ENCODE results near the gene NSUN7.
"Not testable (repeated sequence)": the region's sequence is repeated elsewhere in the genome, so short reads cannot be mapped to it uniquely, and the experiment has no call there.

Gene NSUN7, protein sequence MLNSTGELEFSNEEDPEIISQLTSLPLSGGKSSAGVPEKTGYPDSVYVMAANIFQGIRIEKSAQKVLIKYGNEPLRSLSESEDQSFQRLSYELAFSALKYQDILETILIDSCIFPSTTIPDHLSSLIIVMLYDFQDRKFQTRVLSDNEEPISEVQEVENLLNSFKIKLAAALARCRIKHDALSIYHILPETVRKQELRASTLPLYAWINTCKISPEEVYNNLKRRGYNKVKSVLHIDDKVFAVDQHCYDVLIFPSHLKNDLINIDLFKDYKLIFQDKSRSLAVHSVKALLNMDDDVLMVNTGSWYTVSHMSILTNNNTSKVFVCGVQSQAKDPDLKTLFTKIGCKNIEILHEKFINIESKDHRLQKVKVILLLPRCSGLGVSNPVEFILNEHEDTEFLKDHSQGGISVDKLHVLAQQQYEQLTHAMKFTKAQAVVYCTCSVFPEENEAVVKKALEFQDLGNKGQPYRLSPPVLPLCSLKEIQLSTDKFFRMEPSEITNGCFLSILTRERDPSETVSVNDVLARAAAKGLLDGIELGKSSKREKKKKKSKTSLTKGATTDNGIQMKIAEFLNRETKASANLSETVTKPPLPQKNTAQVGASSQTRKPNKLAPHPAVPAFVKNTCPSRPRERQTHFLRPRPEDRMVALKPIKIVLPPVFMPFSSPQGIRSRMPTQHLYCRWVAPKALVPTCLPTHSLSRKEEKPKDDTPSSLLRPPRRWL

DNA sequence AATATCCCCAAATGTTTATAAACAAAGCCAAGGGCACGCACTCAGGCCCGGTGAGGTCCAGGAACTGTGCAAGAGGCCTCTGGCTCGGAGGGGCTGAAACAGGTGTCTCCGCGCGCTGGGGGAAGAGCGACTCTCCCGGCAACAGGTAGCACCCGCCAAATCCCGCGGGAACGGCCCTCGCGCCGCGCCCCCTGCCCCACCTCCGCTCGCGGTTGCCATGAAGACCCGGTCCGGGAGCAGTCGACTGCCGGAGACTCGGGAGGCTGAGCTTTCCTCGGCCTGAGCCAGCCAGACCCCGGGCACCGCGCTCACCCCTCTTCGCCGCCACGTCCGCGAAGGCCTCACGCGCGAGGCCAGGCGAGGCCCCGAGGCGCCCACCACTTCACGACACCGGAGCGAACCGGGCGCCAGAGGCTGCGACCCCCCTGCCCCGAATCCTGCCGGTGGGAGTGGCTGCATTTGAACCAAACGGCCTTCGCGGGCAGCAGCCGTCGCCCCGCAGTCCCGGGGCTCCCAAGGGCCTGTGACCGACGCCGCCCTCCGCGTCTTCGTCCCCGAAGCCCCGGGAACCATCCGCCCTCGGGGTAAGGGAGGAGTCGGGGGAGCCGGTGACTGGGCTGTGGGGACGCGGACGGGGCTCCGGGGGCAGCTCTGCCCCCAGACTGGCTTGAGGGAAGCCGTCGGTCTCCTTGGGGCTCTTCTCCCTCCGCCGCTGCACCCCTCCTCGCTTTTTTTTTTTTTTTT, at the start of gene NSUN7:
Gene NSUN7, plus strand, starts transcription at position 239 of the 744 bp plus-strand sequence. CDS start 739 bp downstream, outside the sequence.
- DNase-seq (ENCODE audit: low read depth): peak; percentile 4

DNA sequence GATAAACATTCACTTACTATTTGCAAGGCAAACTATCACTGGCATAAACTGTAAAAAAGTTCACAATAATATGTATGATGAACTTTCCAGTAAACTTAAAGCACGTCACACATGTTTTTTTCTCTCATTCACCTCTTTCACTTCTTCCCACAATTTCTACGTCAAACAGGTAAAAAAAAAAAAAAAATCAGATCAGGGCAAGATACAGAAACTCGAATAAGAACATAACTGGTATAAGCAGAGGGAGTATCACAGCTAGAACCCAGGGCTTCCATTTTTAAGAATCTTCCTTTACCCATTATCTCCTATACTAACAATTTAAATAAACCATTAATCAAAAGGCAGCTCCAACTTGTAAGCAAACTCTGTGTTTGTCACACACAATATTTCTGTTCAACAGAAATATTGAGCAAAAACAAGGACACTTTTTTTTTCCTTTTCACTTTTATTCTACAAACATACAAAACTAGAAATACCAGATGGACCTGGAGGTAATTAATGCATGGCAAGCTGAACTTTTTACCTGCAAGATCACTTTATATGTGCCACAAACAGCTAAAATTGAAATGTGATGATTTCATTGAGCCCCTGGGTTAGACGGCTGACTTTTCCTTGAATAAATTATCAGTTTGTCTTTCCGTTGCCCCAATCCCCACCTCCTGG, 47.5 kb upstream of the NSUN7 start:
- DNase-seq (ENCODE audit: low read depth): no peak

DNA sequence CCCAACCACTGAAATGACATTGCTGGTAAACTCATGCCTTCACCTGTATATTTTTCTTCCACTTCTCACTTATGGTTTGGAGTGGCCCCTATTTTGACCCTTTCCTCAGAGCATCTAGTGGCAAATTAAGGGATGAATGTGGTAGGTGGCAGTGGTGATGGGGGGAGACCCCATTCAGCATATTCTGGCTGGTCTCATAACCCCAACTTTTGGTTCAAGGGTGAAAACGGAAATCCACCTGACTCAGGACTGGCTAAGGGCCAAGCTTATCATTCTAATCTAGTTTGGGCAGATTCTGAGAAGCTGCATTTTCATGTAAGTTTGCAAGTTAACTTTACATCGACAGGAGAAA, 47.0 kb upstream of the NSUN7 start:
- no peak for DNase-seq (ENCODE audit: low read depth)

GRCh38 chr4:40704073-40704472, 45.7 kb upstream of the NSUN7 start:
- DNase-seq (ENCODE audit: low read depth): no peak

DNA sequence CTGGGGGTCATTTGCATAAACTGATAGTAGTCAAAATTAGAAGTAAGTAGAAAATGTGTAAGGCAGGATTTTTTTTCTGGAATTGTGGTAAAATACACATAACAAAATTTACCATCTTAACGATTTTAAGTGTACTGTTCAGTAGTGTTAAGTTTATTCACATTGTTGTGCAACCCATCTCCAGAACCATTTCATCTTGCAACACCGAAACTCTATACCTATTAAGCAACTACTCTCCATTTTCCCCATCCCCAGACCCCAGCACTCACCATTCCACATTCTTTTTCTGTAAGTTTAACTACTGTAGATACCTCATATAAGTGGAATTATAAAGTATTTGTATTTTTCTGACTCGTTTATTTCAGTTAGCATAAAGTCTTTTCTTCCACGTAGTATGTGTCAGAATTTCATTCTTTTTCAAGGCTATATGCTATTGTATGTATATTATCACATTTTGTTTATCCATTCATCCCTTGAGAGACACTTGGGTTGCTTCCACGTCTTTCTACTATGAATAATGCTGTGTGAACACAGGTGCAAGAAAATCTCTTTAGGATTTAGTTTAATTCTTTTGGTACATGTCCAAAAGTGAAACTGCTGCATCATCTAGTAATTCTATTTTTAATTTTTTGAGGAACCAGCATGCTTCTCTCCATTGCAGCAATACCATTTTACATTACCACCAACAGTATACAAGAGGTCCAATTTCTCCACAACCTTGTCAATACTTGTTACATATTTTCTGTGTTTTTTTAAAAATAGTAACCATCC, 39.1 kb upstream of the NSUN7 start:
- DNase-seq (ENCODE audit: low read depth): no peak

DNA sequence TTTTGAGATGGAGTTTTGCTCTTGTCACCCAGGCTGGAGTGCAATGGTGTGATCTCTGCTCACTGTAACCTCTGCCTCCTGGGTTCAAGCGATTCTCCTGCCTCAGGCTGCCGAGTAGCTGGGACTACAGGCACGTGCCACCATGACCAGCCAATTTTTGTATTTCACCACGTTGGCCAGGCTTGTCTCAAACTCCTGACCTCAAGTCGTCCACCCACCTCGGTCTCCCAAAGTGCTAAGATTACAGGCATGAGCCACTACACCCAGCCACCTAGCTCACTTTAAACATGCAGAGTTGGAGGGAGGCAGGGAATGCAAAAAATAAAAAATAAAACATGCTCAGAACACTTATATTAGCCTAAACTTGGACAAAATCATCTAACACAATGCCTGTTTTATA, 36.8 kb upstream of the NSUN7 start:
- DNase-seq (ENCODE audit: low read depth): not testable (repeated sequence)

DNA sequence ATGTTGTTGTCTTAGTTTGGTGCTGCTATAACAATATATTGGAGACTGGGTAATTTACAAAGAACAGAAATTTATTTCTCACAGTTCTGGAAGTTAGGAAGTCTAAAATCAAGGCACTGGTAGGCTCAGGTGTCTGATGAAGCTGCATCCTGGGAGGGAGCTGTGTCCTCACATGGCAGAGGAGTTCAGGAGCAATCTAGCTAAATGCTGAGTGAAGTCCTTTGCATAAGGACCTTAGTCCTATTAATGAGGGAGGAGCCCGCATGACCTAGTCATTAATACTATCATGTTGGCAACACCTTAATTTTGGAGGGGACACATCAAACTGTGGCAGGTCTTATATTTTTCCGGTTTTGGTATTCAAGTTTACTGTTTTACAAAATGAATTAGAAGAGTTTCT, 36.0 kb upstream of the NSUN7 start:
- no peak for DNase-seq (ENCODE audit: low read depth)

DNA sequence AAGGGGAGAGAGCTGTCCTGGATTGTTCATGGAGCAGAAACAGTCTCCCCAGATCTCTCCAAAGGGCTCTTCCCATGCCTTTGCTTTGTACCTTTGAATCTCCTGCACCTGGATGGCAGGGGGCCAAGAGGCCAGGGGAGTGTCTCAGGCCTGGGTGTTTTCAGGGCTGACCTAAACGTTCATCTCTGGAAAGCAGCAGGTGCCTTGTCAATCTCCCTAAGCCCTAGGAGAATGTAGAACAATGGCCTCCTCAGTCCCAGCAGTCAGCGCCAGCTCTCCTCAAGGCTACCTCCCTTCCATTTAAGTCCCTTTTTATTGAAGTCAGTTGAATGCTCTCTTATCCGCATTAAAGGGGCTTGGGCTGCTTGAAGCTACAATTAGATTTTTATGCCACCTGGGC, 31.2 kb upstream of the NSUN7 start:
- no peak for DNase-seq (ENCODE audit: low read depth)

GRCh38 chr4:40719008-40719623, 30.6 kb upstream of the NSUN7 start:
- DNase-seq (ENCODE audit: low read depth): no peak

GRCh38 chr4:40720351-40720750, 29.4 kb upstream of the NSUN7 start:
- no peak for DNase-seq (ENCODE audit: low read depth)

- no peak for DNase-seq (ENCODE audit: low read depth)
Measured at GRCh38 chr4:40720916-40721315, 28.8 kb upstream of the NSUN7 start.

GRCh38 chr4:40721730-40722171, 28.0 kb upstream of the NSUN7 start:
- no peak for DNase-seq (ENCODE audit: low read depth)

GRCh38 chr4:40722576-40723161, 27.1 kb upstream of the NSUN7 start:
- DNase-seq (ENCODE audit: low read depth): no peak

DNA sequence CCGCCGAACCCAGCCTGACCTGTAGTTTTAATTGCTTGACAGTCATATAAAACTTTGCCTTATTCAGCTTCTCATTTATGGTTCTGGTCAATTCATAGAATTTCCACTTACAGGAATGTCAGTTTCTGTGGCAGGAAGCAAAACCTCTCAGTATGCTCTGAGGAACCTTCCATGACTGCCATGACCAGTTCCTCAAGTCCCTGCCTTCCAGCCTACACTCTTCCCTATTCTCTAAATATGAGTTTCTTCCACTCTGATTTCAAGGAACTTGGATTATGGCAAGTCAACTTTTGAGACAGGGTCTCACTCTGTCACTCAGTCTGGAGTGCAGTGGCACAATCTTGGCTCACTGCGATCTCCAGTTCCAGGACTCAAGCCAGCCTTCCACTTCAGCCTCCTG, 26.0 kb upstream of the NSUN7 start:
- DNase-seq (ENCODE audit: low read depth): no peak

- DNase-seq (ENCODE audit: low read depth): no peak
Measured at GRCh38 chr4:40728333-40728732, 21.4 kb upstream of the NSUN7 start.

- no peak for DNase-seq (ENCODE audit: low read depth)
Measured at GRCh38 chr4:40729555-40729954, 20.2 kb upstream of the NSUN7 start.

DNA sequence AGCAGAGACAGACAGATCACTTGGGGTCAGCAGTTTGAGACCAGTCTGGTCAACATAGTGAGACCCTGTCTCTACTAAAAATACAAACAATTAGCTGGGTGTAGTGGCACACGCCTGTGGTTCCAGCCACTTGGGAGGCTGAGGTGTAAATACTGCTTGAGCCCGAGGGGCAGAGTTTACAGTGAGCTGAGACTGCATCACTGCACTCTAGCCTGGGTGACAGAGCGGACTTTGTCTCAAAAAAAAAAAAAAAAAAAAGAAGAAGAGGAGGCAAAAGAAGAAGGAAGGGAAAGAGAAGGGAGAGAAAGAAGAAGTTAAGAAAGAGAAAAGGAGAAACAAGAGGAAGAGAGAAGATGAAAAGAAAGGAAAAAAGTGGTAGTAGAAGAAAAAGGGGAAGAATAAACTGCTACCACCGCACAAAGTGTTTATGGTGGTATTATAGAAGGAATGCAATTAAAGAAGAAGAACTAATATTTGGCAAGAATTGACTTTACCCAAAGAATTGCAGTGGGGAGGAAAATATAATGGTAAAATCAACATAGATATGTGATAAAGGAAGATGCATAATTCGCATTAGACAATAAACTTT, 19.6 kb upstream of the NSUN7 start:
- no peak for DNase-seq (ENCODE audit: low read depth)

GRCh38 chr4:40731361-40731760, 18.4 kb upstream of the NSUN7 start:
- no peak for DNase-seq (ENCODE audit: low read depth)

GRCh38 chr4:40731792-40732245, 17.9 kb upstream of the NSUN7 start:
- no peak for DNase-seq (ENCODE audit: low read depth)

DNA sequence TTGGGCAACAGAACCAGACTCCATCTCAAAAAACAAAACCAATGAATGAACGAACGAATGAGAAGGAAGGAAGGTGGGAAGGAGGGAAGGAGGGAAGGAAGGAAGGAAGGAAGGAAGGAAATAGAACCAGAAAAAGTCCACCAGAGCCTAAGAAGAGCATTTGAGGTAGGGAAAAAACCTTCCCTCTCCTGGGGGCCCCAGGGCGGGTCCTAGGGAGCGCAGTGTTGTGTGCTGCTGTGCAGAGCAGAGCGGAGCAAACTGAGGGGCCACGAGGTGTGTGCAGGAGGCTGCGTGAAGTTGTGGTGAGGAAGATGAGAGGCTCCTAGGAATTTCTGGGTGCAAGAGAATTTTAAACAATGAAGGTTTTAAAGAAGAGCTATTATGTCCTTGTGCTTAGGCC, 16.0 kb upstream of the NSUN7 start:
- no peak for DNase-seq (ENCODE audit: low read depth)
